ENCODE measurements around the gene PCNT. TPM values are rescaled to one million over a fixed set of nuclear protein-coding genes. Genes with fewer than 3 reads are reported as not detected.

PCNT gene
- polyA plus RNA-seq, 1 donor from 2014 or later: 28.2 TPM

DNA sequence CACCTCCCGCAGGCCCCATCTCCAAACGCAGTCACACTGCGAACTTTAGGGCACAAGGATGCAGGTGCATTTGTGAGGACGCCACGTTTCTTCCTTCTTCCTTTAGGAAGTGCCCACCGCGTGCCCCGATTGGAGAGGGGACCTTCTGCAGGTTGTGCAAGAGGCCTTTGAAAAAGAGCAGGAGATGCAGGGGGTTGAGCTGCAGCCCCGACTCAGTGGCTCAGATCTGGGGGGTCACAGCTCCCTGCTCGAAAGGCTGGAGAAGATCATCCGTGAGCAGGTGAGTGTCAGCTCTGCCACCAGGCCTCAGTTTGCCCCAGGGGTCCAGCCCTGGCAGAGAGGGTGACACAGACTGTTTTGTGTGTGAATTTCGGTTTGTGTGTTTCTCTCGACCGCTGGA lies 103.6 kb downstream of the PCNT start:
- no peaks in the 10 kb centered on the region for H3K9me2 ChIP-seq (ENCODE audit: insufficient read depth, low read length)
- TF ChIP-seq EP300 (conservative IDR thresholded peaks at IDR 0.05; ENCODE audit: poor library complexity, severe bottlenecking) (no peak), POLR2AphosphoS5 (IDR thresholded peaks at IDR 0.05) (no peak), EZH2 (IDR thresholded peaks at IDR 0.05; ENCODE audit: borderline replicate concordance, insufficient read depth, low read length, poor library complexity, severe bottlenecking) (no peak), TAF1 (IDR thresholded peaks at IDR 0.05; ENCODE audit: low read depth) (no peak), SMC3 (conservative IDR thresholded peaks at IDR 0.05; ENCODE audit: poor library complexity) (no peak), MXI1 (conservative IDR thresholded peaks at IDR 0.05; ENCODE audit: poor library complexity, severe bottlenecking) (no peak)
- TF ChIP-seq, protein P1, sequence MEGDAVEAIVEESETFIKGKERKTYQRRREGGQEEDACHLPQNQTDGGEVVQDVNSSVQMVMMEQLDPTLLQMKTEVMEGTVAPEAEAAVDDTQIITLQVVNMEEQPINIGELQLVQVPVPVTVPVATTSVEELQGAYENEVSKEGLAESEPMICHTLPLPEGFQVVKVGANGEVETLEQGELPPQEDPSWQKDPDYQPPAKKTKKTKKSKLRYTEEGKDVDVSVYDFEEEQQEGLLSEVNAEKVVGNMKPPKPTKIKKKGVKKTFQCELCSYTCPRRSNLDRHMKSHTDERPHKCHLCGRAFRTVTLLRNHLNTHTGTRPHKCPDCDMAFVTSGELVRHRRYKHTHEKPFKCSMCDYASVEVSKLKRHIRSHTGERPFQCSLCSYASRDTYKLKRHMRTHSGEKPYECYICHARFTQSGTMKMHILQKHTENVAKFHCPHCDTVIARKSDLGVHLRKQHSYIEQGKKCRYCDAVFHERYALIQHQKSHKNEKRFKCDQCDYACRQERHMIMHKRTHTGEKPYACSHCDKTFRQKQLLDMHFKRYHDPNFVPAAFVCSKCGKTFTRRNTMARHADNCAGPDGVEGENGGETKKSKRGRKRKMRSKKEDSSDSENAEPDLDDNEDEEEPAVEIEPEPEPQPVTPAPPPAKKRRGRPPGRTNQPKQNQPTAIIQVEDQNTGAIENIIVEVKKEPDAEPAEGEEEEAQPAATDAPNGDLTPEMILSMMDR (IDR thresholded peaks at IDR 0.05; ENCODE audit: poor library complexity, severe bottlenecking): no peak
- TF ChIP-seq, protein P2, sequence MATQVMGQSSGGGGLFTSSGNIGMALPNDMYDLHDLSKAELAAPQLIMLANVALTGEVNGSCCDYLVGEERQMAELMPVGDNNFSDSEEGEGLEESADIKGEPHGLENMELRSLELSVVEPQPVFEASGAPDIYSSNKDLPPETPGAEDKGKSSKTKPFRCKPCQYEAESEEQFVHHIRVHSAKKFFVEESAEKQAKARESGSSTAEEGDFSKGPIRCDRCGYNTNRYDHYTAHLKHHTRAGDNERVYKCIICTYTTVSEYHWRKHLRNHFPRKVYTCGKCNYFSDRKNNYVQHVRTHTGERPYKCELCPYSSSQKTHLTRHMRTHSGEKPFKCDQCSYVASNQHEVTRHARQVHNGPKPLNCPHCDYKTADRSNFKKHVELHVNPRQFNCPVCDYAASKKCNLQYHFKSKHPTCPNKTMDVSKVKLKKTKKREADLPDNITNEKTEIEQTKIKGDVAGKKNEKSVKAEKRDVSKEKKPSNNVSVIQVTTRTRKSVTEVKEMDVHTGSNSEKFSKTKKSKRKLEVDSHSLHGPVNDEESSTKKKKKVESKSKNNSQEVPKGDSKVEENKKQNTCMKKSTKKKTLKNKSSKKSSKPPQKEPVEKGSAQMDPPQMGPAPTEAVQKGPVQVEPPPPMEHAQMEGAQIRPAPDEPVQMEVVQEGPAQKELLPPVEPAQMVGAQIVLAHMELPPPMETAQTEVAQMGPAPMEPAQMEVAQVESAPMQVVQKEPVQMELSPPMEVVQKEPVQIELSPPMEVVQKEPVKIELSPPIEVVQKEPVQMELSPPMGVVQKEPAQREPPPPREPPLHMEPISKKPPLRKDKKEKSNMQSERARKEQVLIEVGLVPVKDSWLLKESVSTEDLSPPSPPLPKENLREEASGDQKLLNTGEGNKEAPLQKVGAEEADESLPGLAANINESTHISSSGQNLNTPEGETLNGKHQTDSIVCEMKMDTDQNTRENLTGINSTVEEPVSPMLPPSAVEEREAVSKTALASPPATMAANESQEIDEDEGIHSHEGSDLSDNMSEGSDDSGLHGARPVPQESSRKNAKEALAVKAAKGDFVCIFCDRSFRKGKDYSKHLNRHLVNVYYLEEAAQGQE (IDR thresholded peaks at IDR 0.05; ENCODE audit: borderline replicate concordance): no peak
- H3K27ac ChIP-seq (ENCODE audit: low read length): no peak overlapping the region
- no peak overlapping the region for H3K9ac ChIP-seq (ENCODE audit: low read length)
- no peaks in the 10 kb centered on the region for H3K79me2 ChIP-seq (replicated peaks; ENCODE audit: insufficient read depth, low read length)
- H2AFZ ChIP-seq (ENCODE audit: low read depth, low read length): no peak overlapping the region
- no peaks in the 10 kb centered on the region for H3K36me3 ChIP-seq (ENCODE audit: insufficient read depth, low read length)
- no peaks in the 10 kb centered on the region for H4K20me1 ChIP-seq (ENCODE audit: insufficient read depth)
- no peaks in the 10 kb centered on the region for H3K27me3 ChIP-seq (ENCODE audit: insufficient read depth, low read depth, low read length)
- no peaks in the 10 kb centered on the region for H3F3A ChIP-seq (ENCODE audit: insufficient read depth, low read length, poor library complexity, severe bottlenecking)
- no peaks in the 10 kb centered on the region for H3K9me3 ChIP-seq (ENCODE audit: low read length)
- no peak overlapping the region for H3K4me2 ChIP-seq (ENCODE audit: low read length)
- no peak overlapping the region for H3K4me3 ChIP-seq (ENCODE audit: low read length)

DNA sequence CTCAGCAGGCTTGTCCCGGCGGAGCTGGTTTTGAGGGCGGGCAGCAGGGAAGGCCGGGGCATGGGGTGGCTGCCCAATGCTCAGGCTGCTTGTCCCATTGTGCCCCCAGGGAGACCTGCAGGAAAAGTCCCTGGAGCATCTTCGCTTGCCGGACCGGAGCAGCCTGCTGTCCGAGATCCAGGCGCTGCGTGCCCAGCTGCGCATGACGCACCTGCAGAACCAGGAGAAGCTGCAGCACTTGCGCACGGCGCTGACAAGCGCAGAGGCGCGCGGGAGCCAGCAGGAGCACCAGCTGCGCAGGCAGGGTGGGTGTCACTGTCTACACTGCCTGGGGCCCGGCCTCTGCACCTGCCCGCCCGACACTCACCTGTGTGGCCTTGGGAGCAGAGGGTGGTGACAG lies 104.3 kb downstream of the PCNT start:
- no peak overlapping the region for H3K4me2 ChIP-seq (ENCODE audit: low read length)
- no peaks in the 10 kb centered on the region for H3K9me2 ChIP-seq (ENCODE audit: insufficient read depth, low read length)
- H3K4me3 ChIP-seq (ENCODE audit: low read length): no peak overlapping the region
- no peaks in the 10 kb centered on the region for H3K9me3 ChIP-seq (ENCODE audit: low read length)
- no peaks in the 10 kb centered on the region for H3K36me3 ChIP-seq (ENCODE audit: insufficient read depth, low read length)
- no peaks in the 10 kb centered on the region for H3K27me3 ChIP-seq (ENCODE audit: insufficient read depth, low read depth, low read length)
- no peaks in the 10 kb centered on the region for H3F3A ChIP-seq (ENCODE audit: insufficient read depth, low read length, poor library complexity, severe bottlenecking)
- no peaks in the 10 kb centered on the region for H3K79me2 ChIP-seq (replicated peaks; ENCODE audit: insufficient read depth, low read length)
- H2AFZ ChIP-seq (ENCODE audit: low read depth, low read length): no peak overlapping the region
- no peak overlapping the region for H3K9ac ChIP-seq (ENCODE audit: low read length)
- H3K27ac ChIP-seq (ENCODE audit: low read length): no peak overlapping the region
- H4K20me1 ChIP-seq (ENCODE audit: insufficient read depth): no peaks in the 10 kb centered on the region
- TF ChIP-seq EZH2 (IDR thresholded peaks at IDR 0.05; ENCODE audit: borderline replicate concordance, insufficient read depth, low read length, poor library complexity, severe bottlenecking): no peak
- no peak for TF ChIP-seq POLR2AphosphoS5 (IDR thresholded peaks at IDR 0.05)
- no peak for TF ChIP-seq RAD21 (conservative IDR thresholded peaks at IDR 0.05)
- no peak for TF ChIP-seq MXI1 (conservative IDR thresholded peaks at IDR 0.05; ENCODE audit: poor library complexity, severe bottlenecking)
